Measurements from ENCODE around the gene NUDT3. TPM values are rescaled to one million over a fixed set of nuclear protein-coding genes. Genes with fewer than 3 reads are reported as not detected.

The NUDT3 gene
- total and polyA plus RNA-seq, 9 of the 15 experiments (the other 6 are each of a cell fraction or from before 2014, with no cell fraction given): 5.4 to 81.2 (median 56.4) TPM

GRCh38 chr6:34273242-34273805, 119.1 kb downstream of the NUDT3 start (continued):
- TF ChIP-seq ZNF449 (CRISPR knock-in tag; IDR thresholded peaks at IDR 0.05): peak; percentile 57; the same call in 1 of the 2 replicates
- TF ChIP-seq, protein P1, sequence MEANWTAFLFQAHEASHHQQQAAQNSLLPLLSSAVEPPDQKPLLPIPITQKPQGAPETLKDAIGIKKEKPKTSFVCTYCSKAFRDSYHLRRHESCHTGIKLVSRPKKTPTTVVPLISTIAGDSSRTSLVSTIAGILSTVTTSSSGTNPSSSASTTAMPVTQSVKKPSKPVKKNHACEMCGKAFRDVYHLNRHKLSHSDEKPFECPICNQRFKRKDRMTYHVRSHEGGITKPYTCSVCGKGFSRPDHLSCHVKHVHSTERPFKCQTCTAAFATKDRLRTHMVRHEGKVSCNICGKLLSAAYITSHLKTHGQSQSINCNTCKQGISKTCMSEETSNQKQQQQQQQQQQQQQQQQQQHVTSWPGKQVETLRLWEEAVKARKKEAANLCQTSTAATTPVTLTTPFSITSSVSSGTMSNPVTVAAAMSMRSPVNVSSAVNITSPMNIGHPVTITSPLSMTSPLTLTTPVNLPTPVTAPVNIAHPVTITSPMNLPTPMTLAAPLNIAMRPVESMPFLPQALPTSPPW (CRISPR knock-in tag; IDR thresholded peaks at IDR 0.05): peak; percentile 88
- peak; percentile 81 to 91 for TF ChIP-seq RCOR1 (IDR thresholded peaks at IDR 0.05; ENCODE audit: borderline replicate concordance in 1 of 2, low read depth in 2 of 2, low read length in 2 of 2)
- TF ChIP-seq USF1 (CRISPR knock-in tag; IDR thresholded peaks at IDR 0.05): no peak
- peak; percentile 86 for TF ChIP-seq SOX6 (IDR thresholded peaks at IDR 0.05)
- TF ChIP-seq SMAD4 (CRISPR knock-in tag; conservative IDR thresholded peaks at IDR 0.05): peak; percentile 97
- TF ChIP-seq DPF2 (IDR thresholded peaks at IDR 0.05): peak; percentile 99
- 0 out of 4 replicates have a peak, but pooled peaks have one; percentile 10 to 25 for TF ChIP-seq FOXK2 (conservative IDR thresholded peaks at IDR 0.05 in 1 of 2, IDR thresholded peaks at IDR 0.05 in 1 of 2; ENCODE audit: low read depth in 2 of 2)
- peak; percentile 92 for TF ChIP-seq NFRKB (IDR thresholded peaks at IDR 0.05; ENCODE audit: low read depth)
- TF ChIP-seq BRCA1 (IDR thresholded peaks at IDR 0.05): no peak
- TF ChIP-seq BRCA1 (CRISPR knock-in tag; IDR thresholded peaks at IDR 0.05): no peak
- TF ChIP-seq HNRNPK (IDR thresholded peaks at IDR 0.05; ENCODE audit: low read depth, low read length, poor library complexity, severe bottlenecking): no peak
- 0 out of 2 replicates have a peak, but pooled peaks have one; percentile 20 for TF ChIP-seq TCF15 (CRISPR knock-in tag; IDR thresholded peaks at IDR 0.05)
- TF ChIP-seq ZBTB8A (IDR thresholded peaks at IDR 0.05; ENCODE audit: partially characterized antibody): no peak
- peak; percentile 91 for TF ChIP-seq TCF7 (IDR thresholded peaks at IDR 0.05; ENCODE audit: borderline replicate concordance)
- TF ChIP-seq, protein P2, sequence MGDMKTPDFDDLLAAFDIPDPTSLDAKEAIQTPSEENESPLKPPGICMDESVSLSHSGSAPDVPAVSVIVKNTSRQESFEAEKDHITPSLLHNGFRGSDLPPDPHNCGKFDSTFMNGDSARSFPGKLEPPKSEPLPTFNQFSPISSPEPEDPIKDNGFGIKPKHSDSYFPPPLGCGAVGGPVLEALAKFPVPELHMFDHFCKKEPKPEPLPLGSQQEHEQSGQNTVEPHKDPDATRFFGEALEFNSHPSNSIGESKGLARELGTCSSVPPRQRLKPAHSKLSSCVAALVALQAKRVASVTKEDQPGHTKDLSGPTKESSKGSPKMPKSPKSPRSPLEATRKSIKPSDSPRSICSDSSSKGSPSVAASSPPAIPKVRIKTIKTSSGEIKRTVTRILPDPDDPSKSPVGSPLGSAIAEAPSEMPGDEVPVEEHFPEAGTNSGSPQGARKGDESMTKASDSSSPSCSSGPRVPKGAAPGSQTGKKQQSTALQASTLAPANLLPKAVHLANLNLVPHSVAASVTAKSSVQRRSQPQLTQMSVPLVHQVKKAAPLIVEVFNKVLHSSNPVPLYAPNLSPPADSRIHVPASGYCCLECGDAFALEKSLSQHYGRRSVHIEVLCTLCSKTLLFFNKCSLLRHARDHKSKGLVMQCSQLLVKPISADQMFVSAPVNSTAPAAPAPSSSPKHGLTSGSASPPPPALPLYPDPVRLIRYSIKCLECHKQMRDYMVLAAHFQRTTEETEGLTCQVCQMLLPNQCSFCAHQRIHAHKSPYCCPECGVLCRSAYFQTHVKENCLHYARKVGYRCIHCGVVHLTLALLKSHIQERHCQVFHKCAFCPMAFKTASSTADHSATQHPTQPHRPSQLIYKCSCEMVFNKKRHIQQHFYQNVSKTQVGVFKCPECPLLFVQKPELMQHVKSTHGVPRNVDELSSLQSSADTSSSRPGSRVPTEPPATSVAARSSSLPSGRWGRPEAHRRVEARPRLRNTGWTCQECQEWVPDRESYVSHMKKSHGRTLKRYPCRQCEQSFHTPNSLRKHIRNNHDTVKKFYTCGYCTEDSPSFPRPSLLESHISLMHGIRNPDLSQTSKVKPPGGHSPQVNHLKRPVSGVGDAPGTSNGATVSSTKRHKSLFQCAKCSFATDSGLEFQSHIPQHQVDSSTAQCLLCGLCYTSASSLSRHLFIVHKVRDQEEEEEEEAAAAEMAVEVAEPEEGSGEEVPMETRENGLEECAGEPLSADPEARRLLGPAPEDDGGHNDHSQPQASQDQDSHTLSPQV (IDR thresholded peaks at IDR 0.05): peak; percentile 98
- peak; percentile 72; the same call in 1 of the 2 replicates for TF ChIP-seq ZBTB17 (CRISPR knock-in tag; IDR thresholded peaks at IDR 0.05)
- peak; percentile 87; the same call in 1 of the 2 replicates for TF ChIP-seq MBD2 (IDR thresholded peaks at IDR 0.05; ENCODE audit: borderline replicate concordance, low read depth)
- no peak for TF ChIP-seq ZC3H4 (CRISPR knock-in tag; IDR thresholded peaks at IDR 0.05; ENCODE audit: borderline replicate concordance)
- no peak for TF ChIP-seq SMAD3 (CRISPR knock-in tag; conservative IDR thresholded peaks at IDR 0.05)
- TF ChIP-seq HNRNPLL (IDR thresholded peaks at IDR 0.05; ENCODE audit: low read depth, low read length, poor library complexity, severe bottlenecking): no peak
